DMS114 treated with DMSO at 0.1 percent for 48 hours (cell line): ENCODE measurements around the gene MGMT.

ENCODE experiments used
- DNase-seq: peaks from one replicate; lab custom pipeline; 2025; ENCODE audit not compliant: unreplicated experiment; lab: John Stamatoyannopoulos, UW

The MGMT gene

GRCh38 chr10:129767751-129768150 is 300.7 kb downstream of the MGMT start:
- DNase-seq = no peak

- DNase-seq = no peak
These were observed 301.7 kb downstream of the MGMT start for GRCh38 chr10:129768437-129769355.

- no peak for DNase-seq
These were observed 302.5 kb downstream of the MGMT start for GRCh38 chr10:129769381-129770116.

GRCh38 chr10:129770286-129770685 is 303.2 kb downstream of the MGMT start:
- DNase-seq = no peak

- DNase-seq = no peak
These were observed 304.0 kb downstream of the MGMT start for GRCh38 chr10:129771024-129771423.

- no peak for DNase-seq
These were observed 304.5 kb downstream of the MGMT start for GRCh38 chr10:129771576-129771975.

GRCh38 chr10:129771991-129772431 is 305.0 kb downstream of the MGMT start:
- DNase-seq = no peak

GRCh38 chr10:129772468-129773358 is 305.7 kb downstream of the MGMT start:
- DNase-seq = no peak

- DNase-seq = no peak
These were observed 306.4 kb downstream of the MGMT start for GRCh38 chr10:129773359-129773990.

GRCh38 chr10:129774082-129774735 is 307.2 kb downstream of the MGMT start:
- DNase-seq = no peak

GRCh38 chr10:129774736-129775401 is 307.8 kb downstream of the MGMT start:
- DNase-seq = no peak

- DNase-seq = no peak
These were observed 308.6 kb downstream of the MGMT start for GRCh38 chr10:129775681-129776080.

- DNase-seq = no peak
These were observed 310.6 kb downstream of the MGMT start for GRCh38 chr10:129777687-129778086.

GRCh38 chr10:129778571-129778970 is 311.5 kb downstream of the MGMT start:
- no peak for DNase-seq

GRCh38 chr10:129779126-129780111 is 312.4 kb downstream of the MGMT start:
- no peak for DNase-seq

GRCh38 chr10:129780198-129780597 is 313.2 kb downstream of the MGMT start:
- no peak for DNase-seq

GRCh38 chr10:129780901-129781795 is 314.1 kb downstream of the MGMT start:
- DNase-seq = no peak
